Measurements from ENCODE around the gene SUPT7L.

SUPT7L gene, protein sequence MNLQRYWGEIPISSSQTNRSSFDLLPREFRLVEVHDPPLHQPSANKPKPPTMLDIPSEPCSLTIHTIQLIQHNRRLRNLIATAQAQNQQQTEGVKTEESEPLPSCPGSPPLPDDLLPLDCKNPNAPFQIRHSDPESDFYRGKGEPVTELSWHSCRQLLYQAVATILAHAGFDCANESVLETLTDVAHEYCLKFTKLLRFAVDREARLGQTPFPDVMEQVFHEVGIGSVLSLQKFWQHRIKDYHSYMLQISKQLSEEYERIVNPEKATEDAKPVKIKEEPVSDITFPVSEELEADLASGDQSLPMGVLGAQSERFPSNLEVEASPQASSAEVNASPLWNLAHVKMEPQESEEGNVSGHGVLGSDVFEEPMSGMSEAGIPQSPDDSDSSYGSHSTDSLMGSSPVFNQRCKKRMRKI

DNA sequence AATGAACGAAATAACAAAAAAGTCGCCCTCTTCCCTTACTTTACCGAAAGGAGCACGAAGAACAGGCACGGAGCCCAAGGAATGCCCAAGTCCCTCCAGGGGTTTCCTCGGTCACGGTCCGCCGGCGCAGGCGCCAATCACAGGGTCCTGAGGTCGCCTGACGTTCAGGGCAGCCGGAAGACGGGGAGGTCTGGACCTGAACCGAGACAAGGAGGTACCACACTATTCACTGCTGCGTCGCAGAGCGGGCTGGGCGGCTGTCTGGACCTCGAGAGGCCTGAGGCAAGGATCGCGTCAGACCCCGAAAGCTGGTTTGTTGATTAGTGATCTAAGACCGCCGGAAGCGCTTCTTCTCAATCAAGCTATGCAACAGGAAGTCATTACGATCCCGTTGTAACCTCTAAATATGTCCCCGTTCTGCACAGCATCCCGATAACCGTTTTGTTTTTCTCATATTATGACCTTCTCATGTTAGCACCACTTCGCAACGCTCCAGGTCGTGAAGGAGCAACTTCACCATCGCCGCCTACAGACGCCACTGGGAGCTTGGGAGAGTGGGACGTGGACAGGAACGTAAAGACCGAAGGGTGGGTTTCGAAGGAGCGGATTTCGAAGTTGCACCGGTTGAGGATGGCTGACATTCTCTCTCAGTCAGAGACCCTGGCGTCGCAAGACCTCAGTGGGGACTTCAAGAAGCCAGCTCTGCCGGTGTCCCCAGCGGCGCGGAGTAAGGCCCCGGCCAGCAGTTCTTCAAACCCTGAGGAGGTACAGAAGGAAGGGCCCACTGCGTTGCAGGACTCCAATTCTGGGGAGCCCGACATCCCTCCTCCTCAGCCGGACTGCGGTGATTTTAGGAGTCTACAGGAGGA lies at the start of gene SUPT7L, which contains the start of gene SLC4A1AP:
TSS of gene SUPT7L (minus strand) at position 330 of the 869 bp plus-strand sequence. CDS start 1,422 bp downstream, outside the sequence.
TSS of gene SLC4A1AP (plus strand) at position 605 of the 869 bp plus-strand sequence. CDS start at position 631, 26 bp downstream.
- peak; percentile 94 for DNase-seq

DNA sequence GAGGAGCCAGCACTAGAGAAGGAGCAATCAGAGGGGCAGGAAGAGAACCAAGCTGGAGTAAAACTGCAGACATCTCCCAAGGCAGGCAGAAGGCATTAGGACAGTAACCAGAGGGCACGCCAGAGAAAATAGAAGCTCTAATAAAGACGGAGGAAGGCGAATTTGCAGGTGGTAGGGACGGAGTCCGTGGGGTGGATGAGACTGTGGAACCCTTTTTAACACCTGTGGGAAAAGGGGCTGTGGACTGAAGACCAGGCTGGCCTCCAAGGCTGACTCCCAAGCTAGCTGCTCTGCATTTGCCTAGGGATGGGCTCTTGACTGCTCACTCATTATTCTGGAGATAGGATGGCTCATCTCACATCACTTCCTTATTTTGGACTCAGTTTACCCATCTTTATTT lies 49.8 kb upstream of the SUPT7L start:
- no peak for DNase-seq

DNA sequence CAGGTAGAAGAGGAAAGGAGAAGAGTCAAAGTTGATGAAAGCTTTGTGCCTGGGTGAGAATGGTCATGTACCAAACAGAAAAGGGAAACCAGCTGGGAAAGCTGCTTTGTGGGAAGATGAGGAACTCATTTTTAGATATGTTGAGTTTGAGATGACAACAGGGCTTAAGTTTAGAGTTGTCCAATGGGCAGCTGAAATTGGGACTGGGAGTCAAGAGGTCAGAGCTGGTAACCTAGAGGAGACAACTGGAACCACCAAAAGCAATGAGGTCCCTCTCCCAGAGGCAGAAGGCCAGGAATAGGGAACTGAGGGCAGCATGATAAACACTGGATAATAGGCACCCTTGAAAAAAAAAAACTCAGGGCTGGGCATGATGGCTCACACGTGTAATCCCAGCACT lies 49.1 kb upstream of the SUPT7L start:
- no peak for DNase-seq

DNA sequence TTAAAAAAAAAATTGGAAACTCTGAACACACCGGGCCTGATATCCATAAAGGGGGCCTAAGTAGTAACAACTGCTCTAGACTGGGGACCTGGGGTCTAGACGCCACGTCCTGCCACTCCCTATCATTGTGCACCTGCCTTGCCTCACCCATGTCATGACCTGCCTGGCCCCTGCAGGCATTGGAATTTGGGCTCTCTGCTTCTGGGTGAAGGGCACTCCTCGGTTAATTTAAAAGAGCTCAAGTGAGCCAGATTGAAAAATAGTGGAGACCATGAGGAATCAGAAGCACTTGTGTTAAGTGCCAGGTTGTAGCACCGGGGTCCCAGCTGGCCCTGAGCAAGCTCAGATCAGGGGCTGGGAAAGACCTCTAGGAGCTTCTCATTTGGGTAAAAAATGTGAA lies 48.4 kb upstream of the SUPT7L start:
- DNase-seq: no peak

DNA sequence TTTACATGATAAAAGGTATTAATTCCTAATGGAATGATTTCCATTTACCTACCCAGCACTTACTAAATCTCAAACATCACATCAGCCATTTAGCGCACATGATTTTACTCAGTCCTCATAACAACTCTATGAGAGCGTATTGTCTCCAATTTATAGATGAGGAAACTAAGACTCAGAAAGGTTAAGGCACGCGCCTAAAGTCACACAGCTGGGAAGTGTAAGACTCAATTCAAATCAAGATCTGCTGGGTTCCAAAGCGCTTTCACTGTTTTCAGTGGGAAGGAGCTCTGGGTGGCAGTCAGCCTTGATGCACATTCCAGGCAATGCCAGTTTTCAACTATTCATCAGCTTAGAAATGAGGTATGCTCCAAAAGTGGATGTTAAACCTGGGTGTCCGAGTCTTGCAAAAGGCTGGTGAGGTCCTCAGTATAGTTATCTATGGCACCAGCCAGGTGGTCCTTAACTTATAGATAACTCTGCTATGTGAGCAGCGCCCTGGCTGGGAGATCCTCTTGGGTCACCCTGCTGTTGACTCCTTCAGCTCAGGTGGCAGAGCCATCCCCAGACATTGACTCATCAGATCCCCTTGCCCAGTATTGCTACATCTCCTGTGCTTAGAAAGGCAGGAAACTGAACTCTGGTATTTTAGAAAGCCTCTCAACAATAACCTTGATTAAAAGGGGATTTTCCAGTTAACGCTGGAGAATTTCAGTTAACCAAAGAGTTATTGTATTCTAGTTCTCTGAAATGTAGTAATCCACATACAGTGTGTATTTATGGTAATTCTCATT lies 47.4 kb upstream of the SUPT7L start:
- no peak for DNase-seq

DNA sequence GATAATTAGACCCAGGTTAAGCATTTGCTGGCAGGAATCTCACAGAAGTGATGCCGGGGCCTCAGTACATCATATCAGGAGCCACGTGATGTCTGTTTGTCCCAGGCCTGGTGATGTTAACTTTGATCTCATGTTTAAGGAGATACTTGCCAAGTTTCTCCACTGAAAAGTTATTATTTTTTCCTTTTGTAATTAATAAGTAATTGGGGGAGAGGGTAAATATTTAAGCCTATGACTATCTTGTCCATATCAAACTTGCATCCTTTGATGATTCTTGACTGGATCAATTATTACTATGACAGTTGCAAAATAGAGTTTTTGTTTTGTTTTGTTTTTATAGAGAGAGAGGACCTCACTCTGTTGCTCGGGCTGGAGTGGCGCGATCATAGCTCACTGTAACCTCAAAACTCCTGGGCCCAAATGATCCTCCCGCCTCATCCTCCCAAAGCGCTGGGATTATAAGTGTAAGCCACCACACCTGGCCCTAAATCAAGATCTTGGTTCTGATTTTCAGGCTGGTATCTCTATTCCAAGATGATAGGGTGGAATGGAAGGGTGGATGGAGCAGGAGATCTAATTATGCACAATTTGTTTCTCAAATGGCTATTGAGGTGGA lies 46.7 kb upstream of the SUPT7L start:
- no peak for DNase-seq

DNA sequence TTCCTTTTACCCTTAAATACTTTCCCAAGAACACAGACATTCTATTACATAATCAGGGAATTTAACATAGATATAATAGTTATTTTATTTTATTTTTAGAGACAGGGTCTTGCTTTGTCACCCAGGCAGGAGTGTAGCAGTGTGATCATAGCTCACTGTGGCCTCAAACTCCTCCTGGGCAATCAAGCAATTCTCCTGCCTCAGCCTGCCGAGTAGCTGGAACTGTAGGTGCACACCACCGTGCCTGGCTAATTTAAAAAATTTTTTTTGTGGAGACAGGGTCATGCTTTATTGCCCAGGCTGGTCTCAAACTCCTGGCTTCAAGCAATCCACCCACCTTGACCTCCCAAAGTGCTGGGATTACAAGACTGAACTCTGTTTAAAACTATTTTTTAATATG lies 45.9 kb upstream of the SUPT7L start:
- no peak for DNase-seq

DNA sequence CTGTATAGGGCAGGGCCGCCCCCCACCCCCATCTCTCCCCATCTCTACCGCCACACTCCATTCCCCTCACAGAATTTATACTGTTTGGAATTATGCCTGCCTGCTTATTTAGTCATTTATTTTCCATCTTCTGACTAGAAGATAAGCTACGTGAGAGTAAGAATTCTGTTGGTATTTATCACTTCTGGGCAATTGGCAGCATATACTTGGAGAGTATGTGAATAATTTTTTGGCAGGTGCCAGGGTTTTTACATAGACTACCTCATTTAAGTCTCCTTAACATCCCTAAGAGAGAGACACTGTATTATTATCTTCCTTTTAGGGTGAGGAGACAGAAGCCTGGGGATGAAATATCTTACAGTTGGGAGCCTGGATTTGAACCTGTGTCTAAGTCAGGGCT lies 45.3 kb upstream of the SUPT7L start:
- DNase-seq: no peak

DNA sequence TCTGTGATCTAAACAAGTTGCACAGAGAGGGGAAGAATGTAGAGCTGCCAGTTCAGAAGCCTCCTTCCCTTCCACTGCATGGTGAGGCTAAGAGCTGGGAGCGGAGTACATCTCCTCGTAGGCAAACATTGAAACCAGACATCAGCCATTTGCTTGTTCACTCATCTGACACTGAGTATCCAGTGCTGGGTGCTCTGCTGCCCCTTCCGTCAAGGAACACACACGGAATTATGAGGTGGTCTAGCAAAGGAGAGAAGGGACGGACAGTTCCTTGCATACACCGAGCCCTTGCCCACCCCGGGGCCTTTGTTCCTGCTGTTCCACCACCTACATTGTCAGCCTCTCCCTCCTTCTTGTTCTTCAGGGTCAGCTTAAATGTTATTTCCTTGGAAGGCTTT lies 44.8 kb upstream of the SUPT7L start:
- DNase-seq: no peak

DNA sequence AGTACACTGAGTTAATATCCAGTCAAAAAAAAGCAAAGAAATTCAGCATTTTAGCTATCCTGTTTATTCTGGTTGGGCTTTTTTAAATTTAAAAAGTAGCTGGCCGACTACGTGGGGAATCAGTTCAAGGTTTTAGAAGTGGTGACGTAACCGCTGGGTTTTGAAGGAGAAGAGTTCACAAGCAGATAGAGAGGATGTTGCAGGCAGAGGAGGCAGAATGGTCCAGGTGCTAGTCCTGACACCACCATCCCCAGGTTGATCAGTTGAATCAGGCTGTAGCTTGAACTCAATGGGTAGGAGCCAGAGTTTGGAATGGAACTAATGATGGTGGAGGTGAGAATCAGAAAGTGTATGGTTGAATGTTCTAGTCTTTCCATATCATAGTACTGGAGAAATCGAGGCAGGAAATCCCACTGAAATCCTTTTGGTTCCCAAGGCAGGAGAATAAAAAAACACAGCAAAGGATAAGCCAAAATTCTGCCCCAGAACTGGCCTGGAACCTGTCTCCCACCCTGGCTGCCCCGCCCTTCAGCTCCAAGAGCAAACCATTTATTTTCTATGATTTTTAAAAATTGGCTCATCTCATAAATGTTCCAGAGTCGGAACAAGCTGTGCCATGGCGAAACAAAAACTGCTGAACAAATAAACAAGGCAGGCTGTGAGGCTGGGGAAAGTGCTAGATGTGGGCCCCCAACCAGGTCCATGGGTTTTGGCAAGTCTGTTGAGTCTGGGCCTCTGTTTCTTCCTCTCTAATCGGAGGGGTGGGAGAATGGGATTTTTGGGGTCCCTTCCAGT lies 44.2 kb upstream of the SUPT7L start:
- DNase-seq: no peak

DNA sequence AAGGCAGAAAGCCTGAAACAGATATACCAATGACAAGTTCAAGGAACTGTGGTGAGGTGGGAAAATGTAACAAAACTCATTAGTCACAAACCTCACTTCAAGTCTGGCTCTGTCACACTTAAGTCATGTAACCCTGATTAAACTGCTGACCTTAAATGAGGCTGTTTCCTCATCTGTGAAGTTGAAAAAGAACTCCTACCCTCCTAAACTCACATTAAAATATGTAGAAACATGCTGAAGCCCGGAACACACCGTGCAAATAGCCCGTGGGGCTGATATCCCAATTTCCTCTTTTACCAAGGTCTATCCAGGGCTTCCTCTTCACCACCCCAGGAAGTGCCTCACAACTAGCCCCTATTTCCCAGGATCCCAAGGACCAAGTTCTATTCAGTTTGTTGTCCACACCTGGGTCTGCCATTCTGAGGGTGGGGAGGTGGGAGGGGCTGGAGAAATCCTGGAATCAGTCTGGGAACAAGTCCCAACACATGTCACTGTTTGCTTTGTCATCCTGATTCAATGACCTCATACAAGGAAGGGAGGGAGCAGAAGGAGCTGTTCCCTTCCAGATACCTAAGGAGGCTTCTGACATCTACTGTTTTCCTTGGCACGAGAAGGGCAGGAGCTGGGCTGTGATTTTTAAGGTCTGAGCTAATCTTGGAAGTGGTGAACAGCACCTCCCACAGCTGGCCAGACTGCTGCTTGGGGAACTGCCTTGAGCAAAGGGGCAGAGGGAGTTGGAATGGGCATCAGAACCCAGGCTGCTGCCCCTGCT lies 42.6 kb upstream of the SUPT7L start:
- DNase-seq: no peak

DNA sequence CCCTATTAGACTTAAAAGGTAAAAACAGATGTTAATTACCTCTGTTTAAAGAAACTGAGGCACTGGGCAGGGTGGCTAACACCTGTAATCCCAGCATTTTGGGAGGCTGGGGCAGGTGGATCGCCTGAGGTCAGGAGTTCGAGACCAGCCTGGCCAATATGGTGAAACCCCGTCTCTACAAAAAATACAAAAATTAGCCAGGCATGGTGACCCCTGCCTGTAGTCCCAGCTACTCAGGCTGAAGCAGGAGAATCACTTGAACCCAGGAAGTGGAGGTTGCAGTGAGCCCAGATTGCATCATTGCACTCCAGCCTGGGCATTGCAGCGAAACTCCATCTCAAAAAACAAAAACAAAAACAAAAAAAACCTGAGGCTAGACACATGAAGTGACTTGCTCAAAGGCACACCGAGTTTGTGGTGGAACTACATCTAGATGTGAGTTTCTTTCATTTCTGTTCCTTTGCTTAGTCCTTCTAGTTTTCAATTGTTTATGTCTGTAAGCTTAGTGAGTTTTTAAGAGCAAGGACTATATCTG lies 41.0 kb upstream of the SUPT7L start:
- no peak for DNase-seq

DNA sequence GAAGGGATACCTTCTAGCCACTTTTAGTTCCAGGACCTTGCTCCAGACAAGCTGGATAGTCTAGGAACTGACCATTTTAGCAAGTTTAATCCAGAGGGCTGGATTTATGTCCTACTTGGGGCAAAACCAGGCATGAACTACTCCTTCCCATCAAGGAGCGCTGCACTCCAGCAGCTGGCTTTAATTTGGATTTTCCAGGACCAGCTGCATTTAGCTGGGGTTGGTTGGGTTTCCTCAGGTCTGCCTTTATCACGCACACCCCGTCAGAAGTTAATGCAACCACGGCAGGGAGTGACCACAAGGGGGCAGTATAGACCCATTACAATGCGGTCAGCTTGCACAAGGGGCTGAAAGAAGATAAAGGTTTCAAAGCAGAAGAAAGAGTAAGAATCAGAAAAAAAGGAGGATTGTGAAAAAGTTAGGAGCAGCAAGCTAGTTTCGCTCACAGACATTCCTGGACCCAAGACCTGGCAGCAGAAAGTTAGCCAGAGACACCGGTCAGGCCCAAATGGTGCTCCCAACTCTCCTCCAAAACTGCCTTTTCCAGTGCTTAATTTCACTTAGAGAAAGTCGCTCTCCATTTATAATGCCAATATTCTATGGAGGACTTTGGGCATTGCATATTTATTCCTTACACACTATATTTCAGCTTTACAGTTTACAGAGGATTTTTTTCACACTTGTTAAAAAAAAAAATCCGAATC lies 40.4 kb upstream of the SUPT7L start:
- peak; percentile 94 for DNase-seq

DNA sequence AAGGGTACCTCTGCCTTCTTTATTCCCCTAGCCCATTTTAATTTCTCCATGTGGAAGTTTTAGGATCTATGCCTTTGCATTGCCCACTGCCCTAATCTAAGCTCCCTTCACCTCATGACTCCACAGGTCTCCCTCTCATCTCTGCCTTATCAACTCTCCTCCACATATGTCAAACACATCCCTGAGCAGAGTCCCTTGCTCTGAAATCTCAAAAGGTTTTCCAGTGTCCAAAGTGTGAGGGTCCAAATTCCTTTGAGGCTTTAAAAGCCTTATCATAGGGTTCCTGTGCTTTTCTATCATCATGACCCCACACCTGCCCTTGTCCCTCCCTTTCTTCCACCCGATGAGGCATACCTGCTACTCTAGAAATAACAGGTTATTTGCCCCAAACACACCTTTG lies 38.9 kb upstream of the SUPT7L start:
- DNase-seq: no peak

DNA sequence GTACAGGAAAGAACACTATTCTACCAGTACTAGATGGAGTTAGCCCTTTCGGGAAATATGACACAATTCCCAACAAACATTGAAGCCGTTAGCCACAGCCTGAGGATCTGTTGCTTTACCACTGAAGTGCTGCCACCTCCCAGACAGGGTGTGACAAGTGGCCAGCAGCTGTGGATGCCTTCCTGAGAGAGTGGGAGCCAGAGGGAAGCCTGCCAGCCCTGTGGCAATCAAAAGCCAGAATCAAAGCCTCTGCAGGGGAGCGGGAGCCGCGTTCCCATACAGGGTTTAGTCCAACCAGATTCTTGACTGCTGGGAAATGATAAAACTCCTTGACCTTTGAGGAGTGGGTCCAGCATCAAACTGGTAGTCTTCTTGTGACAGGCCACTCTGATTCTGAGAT lies 38.3 kb upstream of the SUPT7L start:
- DNase-seq: no peak

DNA sequence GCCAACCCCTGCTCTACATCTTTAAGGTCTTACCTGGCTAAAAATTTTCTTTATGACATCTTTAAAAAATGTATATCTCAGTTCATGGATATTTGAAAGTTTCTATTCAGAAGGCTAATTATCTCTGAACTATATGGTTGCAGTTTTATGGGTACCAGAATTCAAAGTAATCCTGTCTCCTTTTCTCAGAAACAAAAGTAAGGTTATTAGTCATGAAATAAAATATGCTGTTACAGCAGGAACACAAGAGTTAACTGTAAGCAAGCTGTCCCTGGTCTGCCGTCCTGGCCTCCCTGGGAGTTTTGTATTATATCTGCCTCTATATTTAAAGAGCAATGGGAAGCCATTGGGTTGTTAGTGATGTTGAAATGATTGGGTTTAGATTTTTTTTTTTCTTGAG lies 34.2 kb upstream of the SUPT7L start:
- DNase-seq: no peak

DNA sequence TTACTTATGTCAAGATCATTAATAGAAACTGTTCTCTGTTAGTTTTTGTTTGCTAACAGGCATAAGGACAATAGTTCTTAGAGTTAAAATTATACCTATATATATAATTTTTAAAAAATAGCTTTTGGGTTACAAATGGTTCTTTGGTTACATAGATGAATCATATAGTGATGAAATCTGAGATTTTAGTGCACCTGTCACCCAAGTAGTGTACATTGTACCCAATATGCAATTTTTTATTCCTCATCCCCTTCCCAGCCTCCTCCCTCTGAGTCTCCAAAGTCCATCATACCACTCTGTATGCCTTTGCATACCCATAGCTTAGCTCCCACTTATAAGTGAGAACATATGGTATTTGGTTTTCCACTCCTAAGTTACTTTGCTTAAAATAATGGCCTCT lies 26.6 kb upstream of the SUPT7L start:
- DNase-seq: no peak

DNA sequence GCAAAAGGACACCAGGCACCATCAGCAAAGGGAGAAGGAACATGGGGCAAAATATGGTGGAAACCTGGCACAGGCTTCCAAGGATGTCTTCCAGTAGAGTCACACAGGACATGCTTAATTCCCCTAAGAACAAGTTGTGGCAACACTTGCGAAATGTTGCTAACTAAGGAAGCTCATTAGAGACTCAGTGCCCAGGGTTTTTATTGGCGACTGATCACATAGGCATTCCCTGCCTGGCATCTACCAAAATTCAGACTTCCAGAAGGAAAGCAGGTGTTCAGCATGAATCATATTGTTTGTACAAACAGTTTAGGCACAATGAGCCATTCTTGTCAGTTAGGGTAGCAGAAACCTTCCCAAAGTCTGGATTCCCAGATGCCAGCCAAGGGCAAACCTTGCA lies 26.0 kb upstream of the SUPT7L start:
- no peak for DNase-seq

DNA sequence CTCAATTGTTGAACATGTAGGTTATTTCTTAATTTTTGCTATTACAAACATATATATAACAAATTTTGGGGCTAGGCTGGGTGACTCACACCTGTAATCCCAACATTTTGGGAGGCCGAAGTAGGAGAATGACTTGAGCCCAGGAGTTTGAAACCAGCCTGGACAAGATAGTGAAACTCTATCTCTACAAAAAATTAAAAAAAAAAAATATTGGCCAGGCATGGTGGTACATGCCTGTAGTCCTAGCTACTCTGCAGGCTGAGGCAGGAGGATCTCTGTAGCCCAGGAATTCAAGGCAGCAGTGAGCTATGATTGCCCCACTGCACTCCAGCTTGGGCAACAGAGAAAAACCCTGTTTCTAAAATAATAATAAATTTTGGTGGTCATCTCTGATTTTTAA lies 23.8 kb upstream of the SUPT7L start:
- no peak for DNase-seq

DNA sequence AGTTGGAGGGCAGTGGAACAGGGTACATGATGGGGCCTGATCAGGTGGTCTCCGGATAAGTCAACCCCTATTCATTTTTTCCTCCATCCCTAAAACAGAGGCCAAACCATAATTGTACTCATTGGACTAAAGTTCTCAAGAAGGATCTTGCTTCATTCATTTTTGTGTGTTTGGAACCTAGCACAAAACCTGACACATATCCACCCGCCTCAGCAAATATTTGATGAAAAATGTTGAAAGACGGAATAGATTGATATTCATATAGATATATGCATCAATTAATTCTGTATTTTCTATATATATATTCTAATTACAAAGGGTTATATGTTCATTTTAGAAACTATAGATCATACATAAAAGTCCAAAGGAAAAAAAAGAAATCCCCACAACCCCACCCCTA lies 22.2 kb upstream of the SUPT7L start:
- no peak for DNase-seq

Data from hematopoietic multipotent progenitor cell treated with erythropoietin and hydrocortisone succinate and interleukin-3 and kit ligand, for 6 days (in vitro differentiated cells).